DND-41 (cell line): ENCODE data around the gene ABCB8.
A peak's percentile ranks its signal among the peaks of the same experiment; 100 is the strongest.

Source experiments
- CTCF ChIP-seq: IDR thresholded peaks from 2 replicates; pipeline ENCODE4 v1.5.1; 2012; ENCODE audit warnings: borderline replicate concordance, low read length, moderate library complexity, mild to moderate bottlenecking; ENCODE audit not compliant: poor library complexity, severe bottlenecking; ENCODE audit errors: extremely low read depth
- EZH2 ChIP-seq: IDR thresholded peaks from 3 replicates; pipeline ENCODE4 v1.6.1; 2012; ENCODE audit warnings: borderline replicate concordance, low read depth, mild to moderate bottlenecking, moderate library complexity, low read length, inconsistent platforms; ENCODE audit not compliant: severe bottlenecking

- TF ChIP-seq CTCF (peak; percentile 1), EZH2 (no peak)
Observed at GRCh38 chr7:151083824-151084160, 55.5 kb downstream of the ABCB8 start.
